Astrocyte of the spinal cord (primary cell): Measurements from ENCODE around the gene PITPNC1.

Experiments used
- DNase-seq: peaks from one replicate; pipeline ENCODE4 v3.0.0; 2011; ENCODE audit warnings: low read depth, low spot score
- H3K4me3 ChIP-seq: 2 replicates; pipeline ENCODE4 v1.5.1; 2011; ENCODE audit warnings: low read depth, mild to moderate bottlenecking, low read length, moderate library complexity
- CTCF ChIP-seq: IDR thresholded peaks from 2 replicates; pipeline ENCODE4 v1.5.1; 2012; ENCODE audit warnings: low read depth, mild to moderate bottlenecking, low read length, inconsistent platforms
- in situ Hi-C: cut with HindIII; loops from 2 replicates; pipeline ENCODE4 v1.10.0; 2017; ENCODE audit warnings: low sequenced_read_pairs

Gene PITPNC1

GRCh38 chr17:67443931-67444595 lies 67.0 kb downstream of the PITPNC1 start:
- in situ Hi-C loops: no loop called here
- peak; percentile 61 for DNase-seq
- TF ChIP-seq CTCF: no peak
- H3K4me3 ChIP-seq: no peak overlapping the region

GRCh38 chr17:67448449-67448848 lies 71.4 kb downstream of the PITPNC1 start:
- DNase-seq: no peak
- no peak for TF ChIP-seq CTCF
- H3K4me3 ChIP-seq: no peak overlapping the region
- in situ Hi-C loops: no loop called here

DNA sequence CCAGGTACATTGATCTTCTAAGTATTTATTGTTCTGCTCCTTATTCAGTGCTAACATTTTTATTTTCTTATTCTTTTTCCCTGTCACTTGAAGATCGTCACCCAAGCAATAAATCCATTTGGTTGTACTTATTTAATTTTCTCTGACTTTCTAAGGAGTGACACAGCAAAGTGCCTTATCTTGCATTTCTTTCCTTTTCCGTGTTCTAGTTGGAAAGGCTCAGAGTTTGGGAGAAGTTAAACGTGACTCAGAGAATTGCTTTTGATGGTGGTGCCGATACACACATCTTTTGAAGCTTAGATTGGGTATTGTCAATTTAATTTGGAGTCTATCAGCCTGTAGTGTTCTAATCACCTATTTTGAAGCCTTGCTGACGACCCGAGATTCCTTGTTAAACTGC lies 72.0 kb downstream of the PITPNC1 start:
- in situ Hi-C loops: no loop called here
- no peak for TF ChIP-seq CTCF
- no peak overlapping the region for H3K4me3 ChIP-seq
- DNase-seq: no peak

DNA sequence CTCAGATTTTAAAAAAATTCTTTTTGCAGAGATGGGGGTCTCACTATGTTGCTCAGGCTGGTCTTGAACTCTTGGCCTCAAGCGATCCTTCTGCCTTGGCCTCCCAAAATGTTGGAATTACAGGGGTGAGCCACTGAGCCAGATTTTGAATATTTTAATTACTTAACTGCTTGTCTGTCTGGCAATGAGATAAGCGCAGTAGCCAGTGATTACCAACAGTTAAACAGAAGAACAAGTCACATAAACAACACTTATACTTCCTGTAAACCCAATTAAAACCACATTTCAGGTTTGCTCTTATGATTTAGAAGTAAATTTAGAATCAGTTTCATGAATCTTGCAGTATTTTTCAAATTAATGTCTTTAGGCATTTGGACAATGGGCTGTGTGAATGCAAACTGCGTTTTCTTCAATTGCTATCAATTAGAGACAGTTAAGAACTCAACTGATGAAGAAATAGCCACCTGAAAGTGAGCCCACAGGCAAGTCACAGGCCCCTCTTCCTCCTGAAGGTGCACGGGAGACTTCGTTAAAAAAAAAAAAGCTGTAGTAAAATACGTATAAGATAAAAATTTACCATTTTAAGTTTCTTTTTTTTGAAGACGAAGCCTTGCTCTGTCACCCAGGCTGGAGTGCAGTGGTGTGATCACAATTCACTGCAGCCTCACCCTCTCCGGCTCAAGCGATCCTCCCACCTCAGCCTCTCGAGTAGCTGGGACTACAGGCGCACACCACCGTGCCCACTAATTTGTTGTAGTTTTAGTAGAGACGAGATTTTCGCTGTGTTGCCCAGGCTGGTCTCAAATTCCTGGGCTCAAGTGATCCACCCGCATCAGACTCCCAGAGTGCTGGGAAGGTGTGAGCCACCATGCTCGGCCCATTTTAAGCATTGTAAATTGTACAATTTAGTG lies 73.0 kb downstream of the PITPNC1 start:
- in situ Hi-C loops: no loop called here
- no peak for DNase-seq
- TF ChIP-seq CTCF: no peak
- no peak overlapping the region for H3K4me3 ChIP-seq

DNA sequence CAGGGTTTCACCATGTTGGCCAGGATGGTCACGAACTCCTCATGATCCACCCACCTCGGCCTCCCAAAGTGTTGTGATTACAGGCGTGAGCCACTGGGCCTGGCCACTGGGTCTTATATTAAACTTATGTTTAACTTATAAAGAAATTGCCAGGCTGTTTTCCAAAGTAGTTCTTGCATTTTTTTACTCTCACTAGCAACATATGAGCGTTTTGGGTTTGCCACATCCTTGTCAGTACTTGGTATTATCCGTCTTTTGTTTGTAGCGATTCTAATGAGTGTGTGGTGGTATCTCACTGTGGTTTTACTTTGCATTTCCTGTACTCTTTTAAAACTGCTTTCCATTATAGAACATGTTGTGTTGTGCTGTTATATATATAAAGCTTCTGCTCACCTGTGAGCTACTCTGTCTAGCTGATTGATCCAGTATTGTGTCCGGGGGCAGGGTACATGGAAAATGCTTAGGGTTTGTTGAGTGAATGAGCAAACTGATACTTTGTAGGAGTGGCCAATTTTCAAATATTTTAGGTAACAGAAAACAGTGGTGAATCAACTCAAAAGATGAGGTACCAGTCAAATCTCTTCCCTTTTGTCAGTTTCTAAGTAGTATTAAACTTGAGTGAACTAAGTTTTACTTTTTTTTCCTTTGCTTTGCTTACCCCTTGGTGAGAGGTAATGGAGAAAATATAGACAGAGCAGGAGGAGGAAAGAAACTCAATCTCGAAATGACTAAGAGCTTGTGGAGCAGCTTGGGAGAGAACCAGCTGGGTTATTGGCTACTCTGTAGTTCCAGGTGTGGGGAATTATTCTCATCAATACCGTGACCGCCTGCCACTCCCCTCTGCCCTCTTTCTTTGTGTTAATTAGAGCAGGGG lies 75.8 kb downstream of the PITPNC1 start:
- no peak for TF ChIP-seq CTCF
- no peak overlapping the region for H3K4me3 ChIP-seq
- in situ Hi-C loops: no loop called here
- DNase-seq: peak; percentile 54

- TF ChIP-seq CTCF: no peak
- H3K4me3 ChIP-seq: no peak overlapping the region
- DNase-seq: no peak
- in situ Hi-C loops: no loop called here
These were observed 79.0 kb downstream of the PITPNC1 start for GRCh38 chr17:67456103-67456502.
